GM15510 (cell line): ENCODE results near the gene RIMBP2.

Experiments
- POLR2A ChIP-seq: IDR thresholded peaks from 3 replicates; pipeline ENCODE4 v1.6.1; 2011; ENCODE audit warnings: borderline replicate concordance; ENCODE audit not compliant: insufficient read length; ENCODE audit errors: extremely low read depth

RIMBP2 gene

DNA sequence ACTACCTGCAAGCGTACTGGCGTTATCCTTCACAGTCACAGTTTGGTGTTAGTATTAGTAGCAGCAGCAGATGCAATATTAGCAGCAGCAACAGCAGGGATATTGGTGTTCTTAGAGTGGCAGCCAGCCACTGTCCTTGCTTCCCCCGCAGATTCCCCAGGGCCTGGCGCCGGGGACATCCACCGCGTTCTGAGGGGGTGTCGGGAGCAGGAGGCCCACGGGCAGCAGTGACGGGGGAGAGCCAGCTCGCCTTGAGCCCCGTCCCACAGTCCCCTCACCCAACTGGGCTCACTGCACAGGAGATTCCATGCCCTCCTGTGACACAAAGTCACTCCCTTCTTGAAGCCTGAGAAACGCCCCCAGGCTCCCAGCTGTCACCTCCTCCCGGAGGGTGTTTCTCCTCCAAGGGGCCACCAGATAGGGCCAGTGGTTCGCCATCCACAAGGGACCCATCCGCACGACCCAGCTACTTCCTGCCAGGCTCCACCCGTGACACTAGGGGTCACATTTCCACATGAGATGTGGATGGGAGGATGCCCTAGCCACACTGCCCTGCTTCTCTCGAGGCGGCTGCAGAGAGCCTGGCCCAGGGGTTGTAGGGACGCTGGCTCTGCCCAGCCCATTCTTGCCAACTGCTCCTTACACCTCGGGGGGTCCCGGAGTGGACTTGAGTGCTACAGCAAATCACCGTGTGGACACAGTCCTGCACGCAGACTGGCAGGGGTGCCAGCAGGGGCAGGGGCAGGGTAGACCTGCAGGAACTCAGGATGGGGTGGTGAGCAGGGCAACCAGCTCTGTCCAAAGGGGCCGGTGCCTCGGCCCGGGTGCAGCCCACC lies 255.3 kb downstream of the RIMBP2 start:
- no peak for TF ChIP-seq POLR2A

DNA sequence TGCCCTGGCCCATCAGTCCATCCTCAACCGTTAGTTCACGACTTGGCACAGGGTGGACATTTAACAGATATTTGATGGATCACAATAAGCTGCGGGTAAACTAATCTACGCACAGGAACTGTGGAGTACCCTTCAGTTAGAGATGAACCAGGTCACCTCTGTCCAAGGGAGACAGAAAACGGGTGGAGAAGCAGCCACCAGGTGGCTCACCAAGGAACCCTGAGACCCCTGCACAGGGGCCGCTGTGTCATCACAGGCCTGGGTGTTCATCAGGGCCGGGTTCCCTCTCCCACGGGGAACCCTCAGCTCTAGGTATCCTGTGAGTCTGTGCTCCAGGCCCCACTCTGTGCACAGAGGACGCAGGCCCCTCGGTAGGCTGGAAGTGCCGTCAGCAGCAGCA lies 256.2 kb downstream of the RIMBP2 start:
- TF ChIP-seq POLR2A: no peak

GRCh38 chr12:130458341-130458740 lies 257.8 kb downstream of the RIMBP2 start:
- TF ChIP-seq POLR2A: no peak

DNA sequence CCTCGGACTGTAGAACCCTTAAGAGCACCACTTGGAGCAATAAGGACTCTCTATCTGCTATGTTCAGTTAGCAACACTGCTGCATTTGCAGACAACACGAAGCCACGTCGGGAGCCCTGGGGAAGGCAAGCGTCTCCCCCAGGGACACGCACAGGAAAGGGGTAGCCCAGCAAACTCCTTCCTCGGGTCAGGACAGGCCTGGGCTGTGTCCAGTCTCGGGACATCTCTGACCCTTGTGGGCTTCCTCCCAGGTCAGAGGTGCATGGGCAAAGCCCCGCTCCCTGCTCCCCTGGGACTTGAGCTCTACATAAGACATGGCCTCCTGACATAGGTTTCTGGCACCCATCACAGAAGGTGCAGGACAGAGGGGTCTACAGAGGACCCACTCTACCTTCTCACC lies 258.9 kb downstream of the RIMBP2 start:
- no peak for TF ChIP-seq POLR2A

- TF ChIP-seq POLR2A: no peak
Measured at GRCh38 chr12:130456375-130457199, 259.5 kb downstream of the RIMBP2 start.

DNA sequence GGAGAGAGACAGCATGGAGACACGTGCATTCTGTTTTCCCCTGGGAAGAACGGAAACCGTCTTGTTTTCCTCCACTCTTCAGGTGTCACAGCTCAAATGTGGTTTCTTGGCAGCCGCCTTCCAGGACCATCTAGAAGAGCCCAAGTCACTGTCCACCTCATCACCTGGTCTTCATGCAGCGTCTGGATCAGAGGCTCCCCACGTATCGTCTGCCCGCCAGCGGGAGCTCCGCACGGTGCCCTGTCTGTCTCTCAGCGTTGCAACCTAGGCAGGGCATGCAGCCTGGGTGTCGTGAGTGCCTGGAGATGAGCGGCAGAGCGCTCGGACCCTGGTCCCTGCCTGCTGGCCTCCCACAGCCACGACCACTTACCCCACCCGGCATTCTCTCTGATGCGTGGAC lies 260.9 kb downstream of the RIMBP2 start:
- TF ChIP-seq POLR2A: no peak

DNA sequence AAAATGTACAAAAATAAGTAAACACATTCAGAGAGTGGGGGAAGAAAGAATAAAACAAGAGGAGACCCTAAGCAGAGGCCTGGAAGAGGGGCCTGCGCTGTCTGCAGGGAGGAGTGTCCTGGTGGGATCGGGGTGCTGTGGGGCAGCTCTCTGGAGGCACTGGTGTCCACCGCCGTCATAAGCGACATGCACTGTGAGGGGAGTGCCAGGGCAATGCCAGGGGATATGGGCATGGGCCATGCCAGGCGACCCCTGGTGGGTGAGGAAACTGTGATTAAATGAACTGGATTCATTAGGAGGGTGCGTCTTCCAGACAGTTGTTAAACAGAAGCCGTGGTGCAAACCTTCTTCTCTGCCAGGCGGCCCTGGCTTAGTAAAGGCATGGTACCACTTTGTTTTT lies 261.8 kb downstream of the RIMBP2 start:
- no peak for TF ChIP-seq POLR2A

- no peak for TF ChIP-seq POLR2A
Measured at GRCh38 chr12:130452546-130452945, 263.6 kb downstream of the RIMBP2 start.

DNA sequence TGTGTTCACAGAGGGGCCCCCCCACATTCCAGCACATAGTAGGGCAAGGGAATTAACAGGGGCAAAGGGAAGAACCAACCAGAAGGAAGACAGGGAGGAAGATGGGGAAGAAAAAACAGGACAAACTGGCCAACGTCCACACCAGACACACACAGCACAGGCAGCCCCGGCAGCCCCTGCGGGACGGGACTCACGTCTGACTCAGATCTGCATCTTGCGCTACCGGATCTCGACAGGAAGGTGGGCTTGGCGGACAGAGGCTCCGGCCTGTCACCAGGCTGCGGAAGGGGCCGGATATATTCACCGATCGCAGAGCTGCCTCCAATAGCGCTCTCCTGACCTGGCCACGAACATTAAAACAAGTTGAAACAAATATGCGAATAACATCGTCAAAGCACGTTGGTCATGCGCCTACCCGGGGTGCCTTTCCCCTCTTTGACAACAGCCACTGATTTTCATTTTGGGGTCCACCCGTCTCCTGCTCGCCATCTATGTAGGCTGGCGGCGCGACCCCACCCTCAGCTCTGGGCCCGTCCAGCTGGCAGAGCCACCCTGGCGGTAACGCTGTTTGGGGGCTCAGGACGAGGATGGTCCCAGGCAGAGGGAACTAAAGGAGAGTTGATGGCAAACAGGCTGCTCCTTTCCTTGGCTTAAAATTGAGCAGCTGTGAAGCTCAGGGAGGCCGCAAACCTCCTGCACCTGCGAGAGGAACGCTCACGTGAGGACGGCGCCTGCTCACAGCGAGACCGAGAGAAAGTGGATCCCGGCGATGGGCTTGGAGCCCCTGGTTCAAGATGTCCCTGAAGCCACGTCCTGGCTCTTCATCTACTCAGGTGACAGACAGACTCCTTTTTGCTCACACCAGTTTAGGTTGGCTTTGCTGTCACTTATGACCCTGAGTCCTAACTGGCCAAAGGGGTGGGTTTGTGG lies 264.8 kb downstream of the RIMBP2 start:
- TF ChIP-seq POLR2A: no peak

GRCh38 chr12:130449291-130449690 lies 266.8 kb downstream of the RIMBP2 start:
- TF ChIP-seq POLR2A: no peak

DNA sequence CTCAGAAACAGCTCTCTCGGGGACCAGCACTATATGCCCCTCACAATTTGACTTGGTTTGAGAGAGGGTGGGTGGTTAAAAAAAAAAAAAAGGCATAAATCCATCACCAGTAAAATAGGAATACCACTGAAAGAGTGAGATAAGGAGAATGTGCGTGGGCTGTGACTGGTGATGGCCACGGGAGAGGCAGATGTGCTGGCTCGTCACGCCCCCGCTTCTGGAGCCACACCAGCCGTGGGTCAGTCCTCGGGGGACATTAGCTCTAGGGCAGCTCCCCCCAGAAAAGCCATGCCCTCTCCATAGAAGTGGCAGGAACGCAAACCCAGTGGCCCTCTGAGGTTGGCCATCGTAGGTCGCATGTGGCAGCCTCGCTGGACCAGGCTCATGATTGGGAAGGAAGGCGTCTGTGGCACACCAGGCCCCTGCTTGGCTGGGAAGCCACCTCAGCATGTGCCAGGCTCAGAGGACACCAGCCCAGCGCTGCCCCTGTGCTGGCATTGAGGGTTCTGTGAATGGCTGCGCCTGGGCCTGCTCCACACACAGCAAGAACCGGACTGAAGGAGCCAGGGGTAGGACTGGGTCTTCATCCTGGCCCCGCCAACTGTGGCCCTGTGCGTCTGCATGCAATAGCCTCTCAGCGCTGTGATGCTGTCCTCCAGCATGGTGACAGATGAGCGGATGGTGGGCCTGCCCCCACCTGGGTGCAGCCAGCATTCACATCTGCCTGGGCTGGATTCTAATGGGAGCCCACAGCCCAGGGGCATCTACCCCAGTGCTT lies 267.9 kb downstream of the RIMBP2 start:
- TF ChIP-seq POLR2A: no peak

DNA sequence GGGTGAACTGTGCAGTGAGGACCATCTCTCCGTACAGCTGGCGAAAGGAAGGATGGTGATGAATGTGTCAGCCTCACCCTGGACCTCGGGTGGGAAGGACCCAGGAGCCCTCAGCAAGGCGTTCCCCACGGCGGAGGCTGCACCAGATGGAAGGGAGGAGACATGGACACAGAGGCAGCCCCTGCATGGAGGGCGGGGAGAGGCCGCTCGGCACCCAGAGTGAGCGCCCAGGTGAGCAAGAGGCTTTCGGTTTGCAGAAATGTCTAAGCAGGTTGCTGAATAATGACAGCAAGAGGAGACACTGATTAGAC lies 268.5 kb downstream of the RIMBP2 start:
- no peak for TF ChIP-seq POLR2A

- no peak for TF ChIP-seq POLR2A
Measured at GRCh38 chr12:130446846-130447654, 269.0 kb downstream of the RIMBP2 start.
